ENCODE measurements around the gene DONSON. TPM values are rescaled to one million over a fixed set of nuclear protein-coding genes. Genes with fewer than 3 reads are reported as not detected.
A peak's percentile ranks its signal among the peaks of the same experiment; 100 is the strongest.

The DONSON gene
- total and polyA plus RNA-seq, 2 of the 13 experiments (the other 11 are each of a cell fraction or from before 2014, with no cell fraction given), result 35.4 to 63.6 TPM

DNA sequence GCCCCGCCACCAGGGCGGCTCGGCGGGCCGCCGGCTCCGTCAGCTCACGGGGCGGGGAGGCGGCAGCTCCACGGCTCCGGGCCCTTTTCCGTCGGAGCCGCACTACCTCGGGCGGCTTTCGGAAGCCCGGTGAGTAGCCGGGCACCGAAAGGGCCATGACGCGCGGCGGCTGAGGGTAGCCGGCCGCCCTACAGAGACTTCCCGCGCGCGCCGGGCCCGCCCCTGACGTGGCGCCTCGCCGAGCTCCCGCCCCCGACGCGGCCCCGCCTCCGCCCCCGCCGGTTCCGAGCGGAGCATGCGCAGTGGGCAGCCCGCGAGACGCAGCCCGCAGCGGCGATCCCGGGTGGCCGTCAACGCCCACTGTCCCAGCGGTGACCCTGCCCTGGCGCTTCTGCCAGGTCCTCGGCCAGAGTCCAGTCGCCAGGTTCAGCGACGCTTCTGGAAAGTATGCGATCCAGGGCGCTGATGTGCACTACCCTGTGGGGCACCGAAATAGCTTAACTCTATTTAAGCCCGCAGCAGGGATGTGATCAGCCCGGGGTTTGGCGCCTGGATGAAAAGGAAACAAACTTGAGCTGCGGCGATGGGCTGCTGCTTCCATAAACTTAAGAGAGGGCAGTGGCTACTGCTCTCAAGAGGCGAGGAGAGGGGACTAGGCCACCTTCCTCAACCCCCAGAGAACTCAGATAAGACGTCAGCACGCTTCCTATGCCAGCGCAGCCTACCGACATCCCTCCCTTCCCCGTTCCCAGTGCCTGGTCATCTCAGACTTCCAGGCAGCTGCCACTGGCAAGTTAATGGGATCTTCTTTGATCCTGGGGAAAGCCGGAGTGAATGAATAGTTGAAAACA lies at the start of gene DONSON (continued):
- TF ChIP-seq ZNF572 (CRISPR knock-in tag; IDR thresholded peaks at IDR 0.05) (no peak), KDM6A (CRISPR knock-in tag; IDR thresholded peaks at IDR 0.05; ENCODE audit: low read depth) (peak; percentile 46; the same call in 1 of the 2 replicates), SSRP1 (CRISPR knock-in tag; IDR thresholded peaks at IDR 0.05) (no peak), DNMT3B (CRISPR knock-in tag; conservative IDR thresholded peaks at IDR 0.05) (no peak; the same call in 1 of the 2 replicates), ARID2 (CRISPR knock-in tag; IDR thresholded peaks at IDR 0.05; ENCODE audit: borderline replicate concordance) (no peak), TFDP1 (CRISPR knock-in tag; IDR thresholded peaks at IDR 0.05; ENCODE audit: borderline replicate concordance) (peak; percentile 90), SP4 (CRISPR knock-in tag; IDR thresholded peaks at IDR 0.05) (peak; percentile 83), NR3C1 (CRISPR knock-in tag; IDR thresholded peaks at IDR 0.05) (no peak), ZBTB38 (CRISPR knock-in tag; IDR thresholded peaks at IDR 0.05) (peak; percentile 86; the same call in 1 of the 2 replicates), REXO4 (CRISPR knock-in tag; IDR thresholded peaks at IDR 0.05; ENCODE audit: borderline replicate concordance) (no peak), AGO2 (optimal IDR thresholded peaks at IDR 0.05; ENCODE audit: low read depth, low read length) (peak; percentile 94), ATF2 (CRISPR knock-in tag; IDR thresholded peaks at IDR 0.05) (peak; percentile 49; the same call in 1 of the 2 replicates), TCF7 (IDR thresholded peaks at IDR 0.05; ENCODE audit: low read depth) (no peak), ZNF839 (CRISPR knock-in tag; IDR thresholded peaks at IDR 0.05; ENCODE audit: borderline replicate concordance) (no peak; the same call in 1 of the 2 replicates), E2F5 (CRISPR knock-in tag; conservative IDR thresholded peaks at IDR 0.05) (peak; percentile 62; the same call in 1 of the 2 replicates)
- TF ChIP-seq, protein P1, sequence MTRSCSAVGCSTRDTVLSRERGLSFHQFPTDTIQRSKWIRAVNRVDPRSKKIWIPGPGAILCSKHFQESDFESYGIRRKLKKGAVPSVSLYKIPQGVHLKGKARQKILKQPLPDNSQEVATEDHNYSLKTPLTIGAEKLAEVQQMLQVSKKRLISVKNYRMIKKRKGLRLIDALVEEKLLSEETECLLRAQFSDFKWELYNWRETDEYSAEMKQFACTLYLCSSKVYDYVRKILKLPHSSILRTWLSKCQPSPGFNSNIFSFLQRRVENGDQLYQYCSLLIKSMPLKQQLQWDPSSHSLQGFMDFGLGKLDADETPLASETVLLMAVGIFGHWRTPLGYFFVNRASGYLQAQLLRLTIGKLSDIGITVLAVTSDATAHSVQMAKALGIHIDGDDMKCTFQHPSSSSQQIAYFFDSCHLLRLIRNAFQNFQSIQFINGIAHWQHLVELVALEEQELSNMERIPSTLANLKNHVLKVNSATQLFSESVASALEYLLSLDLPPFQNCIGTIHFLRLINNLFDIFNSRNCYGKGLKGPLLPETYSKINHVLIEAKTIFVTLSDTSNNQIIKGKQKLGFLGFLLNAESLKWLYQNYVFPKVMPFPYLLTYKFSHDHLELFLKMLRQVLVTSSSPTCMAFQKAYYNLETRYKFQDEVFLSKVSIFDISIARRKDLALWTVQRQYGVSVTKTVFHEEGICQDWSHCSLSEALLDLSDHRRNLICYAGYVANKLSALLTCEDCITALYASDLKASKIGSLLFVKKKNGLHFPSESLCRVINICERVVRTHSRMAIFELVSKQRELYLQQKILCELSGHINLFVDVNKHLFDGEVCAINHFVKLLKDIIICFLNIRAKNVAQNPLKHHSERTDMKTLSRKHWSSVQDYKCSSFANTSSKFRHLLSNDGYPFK (CRISPR knock-in tag; IDR thresholded peaks at IDR 0.05; ENCODE audit: borderline replicate concordance), result 0 out of 2 replicates have a peak, but pooled peaks have one; percentile 34
- TF ChIP-seq, protein P2, sequence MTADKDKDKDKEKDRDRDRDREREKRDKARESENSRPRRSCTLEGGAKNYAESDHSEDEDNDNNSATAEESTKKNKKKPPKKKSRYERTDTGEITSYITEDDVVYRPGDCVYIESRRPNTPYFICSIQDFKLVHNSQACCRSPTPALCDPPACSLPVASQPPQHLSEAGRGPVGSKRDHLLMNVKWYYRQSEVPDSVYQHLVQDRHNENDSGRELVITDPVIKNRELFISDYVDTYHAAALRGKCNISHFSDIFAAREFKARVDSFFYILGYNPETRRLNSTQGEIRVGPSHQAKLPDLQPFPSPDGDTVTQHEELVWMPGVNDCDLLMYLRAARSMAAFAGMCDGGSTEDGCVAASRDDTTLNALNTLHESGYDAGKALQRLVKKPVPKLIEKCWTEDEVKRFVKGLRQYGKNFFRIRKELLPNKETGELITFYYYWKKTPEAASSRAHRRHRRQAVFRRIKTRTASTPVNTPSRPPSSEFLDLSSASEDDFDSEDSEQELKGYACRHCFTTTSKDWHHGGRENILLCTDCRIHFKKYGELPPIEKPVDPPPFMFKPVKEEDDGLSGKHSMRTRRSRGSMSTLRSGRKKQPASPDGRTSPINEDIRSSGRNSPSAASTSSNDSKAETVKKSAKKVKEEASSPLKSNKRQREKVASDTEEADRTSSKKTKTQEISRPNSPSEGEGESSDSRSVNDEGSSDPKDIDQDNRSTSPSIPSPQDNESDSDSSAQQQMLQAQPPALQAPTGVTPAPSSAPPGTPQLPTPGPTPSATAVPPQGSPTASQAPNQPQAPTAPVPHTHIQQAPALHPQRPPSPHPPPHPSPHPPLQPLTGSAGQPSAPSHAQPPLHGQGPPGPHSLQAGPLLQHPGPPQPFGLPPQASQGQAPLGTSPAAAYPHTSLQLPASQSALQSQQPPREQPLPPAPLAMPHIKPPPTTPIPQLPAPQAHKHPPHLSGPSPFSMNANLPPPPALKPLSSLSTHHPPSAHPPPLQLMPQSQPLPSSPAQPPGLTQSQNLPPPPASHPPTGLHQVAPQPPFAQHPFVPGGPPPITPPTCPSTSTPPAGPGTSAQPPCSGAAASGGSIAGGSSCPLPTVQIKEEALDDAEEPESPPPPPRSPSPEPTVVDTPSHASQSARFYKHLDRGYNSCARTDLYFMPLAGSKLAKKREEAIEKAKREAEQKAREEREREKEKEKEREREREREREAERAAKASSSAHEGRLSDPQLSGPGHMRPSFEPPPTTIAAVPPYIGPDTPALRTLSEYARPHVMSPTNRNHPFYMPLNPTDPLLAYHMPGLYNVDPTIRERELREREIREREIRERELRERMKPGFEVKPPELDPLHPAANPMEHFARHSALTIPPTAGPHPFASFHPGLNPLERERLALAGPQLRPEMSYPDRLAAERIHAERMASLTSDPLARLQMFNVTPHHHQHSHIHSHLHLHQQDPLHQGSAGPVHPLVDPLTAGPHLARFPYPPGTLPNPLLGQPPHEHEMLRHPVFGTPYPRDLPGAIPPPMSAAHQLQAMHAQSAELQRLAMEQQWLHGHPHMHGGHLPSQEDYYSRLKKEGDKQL (CRISPR knock-in tag; IDR thresholded peaks at IDR 0.05; ENCODE audit: low read depth), result no peak
